Kidney (tissue), 14 donors: ENCODE data around the gene CYP2A13. TPM values are rescaled to one million over a fixed set of nuclear protein-coding genes. Genes with fewer than 3 reads are reported as not detected.
"Not testable (repeated sequence)": the region's sequence is repeated elsewhere in the genome, so short reads cannot be mapped to it uniquely, and the experiment has no call there.

Experiments
- DNase-seq, 5 donors: peaks; one replicate each; pipeline ENCODE4 v3.0.0-alpha.2; 2013 to 2020
- FAIRE-seq: peaks from 2 replicates; lab custom pipeline; 2012; peaks lifted over from hg19 to GRCh38; lab: Jason Lieb, UNC
- H3K27ac ChIP-seq, 2 donors: one replicate each; pipeline ENCODE4 v1.7.0; 2013; ENCODE audit warnings: low read depth in 2 of 2, low read length in 2 of 2, inconsistent platforms in 1 of 2
- H3K27me3 ChIP-seq: one replicate; pipeline ENCODE4 v1.7.1; 2013; ENCODE audit warnings: low read length, inconsistent platforms; ENCODE audit not compliant: control insufficient read depth, insufficient read depth
- H3K36me3 ChIP-seq, 3 donors: one replicate each; pipeline versions ENCODE4 v1.7.0 to v1.7.1; 2013; ENCODE audit warnings: low read length in 3 of 3, control low read depth in 1 of 3, inconsistent platforms in 1 of 3; ENCODE audit not compliant: insufficient read depth in 3 of 3, control insufficient read depth in 2 of 3
- H3K4me1 ChIP-seq, 3 donors: one replicate each; pipeline versions ENCODE4 v1.7.0 to v1.7.1; 2013; ENCODE audit warnings: low read length in 3 of 3, inconsistent platforms in 1 of 3, low read depth in 1 of 3; ENCODE audit not compliant: control insufficient read depth in 2 of 3, insufficient read depth in 2 of 3
- H3K4me3 ChIP-seq, 3 donors: one replicate each; pipeline versions ENCODE4 v1.7.0 to v1.8.1; 2013; ENCODE audit warnings: low read length in 3 of 3, control low read depth in 1 of 3, inconsistent platforms in 1 of 3
- H3K9ac ChIP-seq, 3 donors: one replicate each; pipeline versions ENCODE4 v1.7.0 to v1.7.1; 2013; ENCODE audit warnings: low read length in 3 of 3, control low read depth in 1 of 3, inconsistent platforms in 1 of 3
- H3K9me3 ChIP-seq, 3 donors: one replicate each; pipeline versions ENCODE4 v1.7.0 to v1.7.1; 2013; ENCODE audit warnings: low read length in 3 of 3, control low read depth in 1 of 3, inconsistent platforms in 1 of 3; ENCODE audit not compliant: control insufficient read depth in 2 of 3, insufficient read depth in 1 of 3
- intact Hi-C: fragments of 100-400 bp; cut with DNase I; formaldehyde crosslinking; loops from one replicate; pipeline ENCODE4 v1.11.1; 2022
- polyA plus RNA-seq: library from polyadenylated mRNA; stranded (reverse); fragments of 350-450 nt; fragmentation: Illumina TruSeq; extraction: RNeasy Lipid Tissue Mini Kit (QIAGEN cat#74804); gene quantifications from one replicate; pipeline ENCODE4 v1.2.3, GENCODE V29; 2014; ENCODE audit warnings: low read depth, low replicate concordance; ENCODE audit not compliant: insufficient read depth
- total RNA-seq: library from RNA; stranded (reverse); fragmentation: NEBNext Ultra II Directional; extraction: Animal tissue kit (Norgen Biotek cat#: 25700); gene quantifications from one replicate; pipeline ENCODE4 v1.2.1, GENCODE V29; 2021
- TF ChIP-seq, protein P1 (sequence below): IDR thresholded peaks from 3 replicates; pipeline ENCODE4 v1.5.1; 2012; ENCODE audit warnings: mild to moderate bottlenecking, moderate library complexity, borderline replicate concordance; ENCODE audit not compliant: insufficient read depth; ENCODE audit errors: extremely low read depth
- donor health status: control.
- donor health status: control.
- donor health status: control.
- donor health status: control.
- donor health status: control.
- donor health status: DM: yes; HTN: yes; CAD: no.
- donor health status: Normal renal cell carcinoma (clear cell type).

CYP2A13 gene
- total and polyA plus RNA-seq, 2 donors from 2014 or later: not detected

DNA sequence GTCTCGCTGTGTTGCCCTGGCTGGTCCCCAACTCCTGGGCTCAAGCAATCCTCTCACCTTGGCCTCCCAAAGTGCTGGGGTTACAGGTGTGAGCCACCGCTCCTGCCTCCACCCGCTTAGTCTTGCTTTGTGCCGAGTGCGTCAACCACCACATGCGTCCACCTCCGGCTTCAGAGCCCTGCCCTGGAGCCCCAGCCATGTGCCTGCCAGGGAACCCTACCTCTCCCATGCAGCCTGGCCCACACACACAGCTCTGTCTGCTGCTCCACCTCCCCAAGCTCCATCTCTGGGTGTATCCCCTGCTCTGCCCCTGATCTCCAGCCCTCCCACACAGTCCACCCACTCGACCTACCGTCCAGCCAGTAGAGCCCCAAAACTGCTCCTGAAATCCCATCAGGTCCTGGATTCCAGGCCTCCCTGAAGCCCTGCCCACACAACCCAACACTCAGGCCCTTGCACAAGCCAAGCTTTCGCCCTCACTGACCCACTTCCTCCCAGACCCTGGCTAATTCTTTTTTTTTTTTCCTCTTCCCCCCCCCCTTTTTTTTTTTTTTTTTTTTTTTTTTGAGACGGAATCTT is 35.6 kb downstream of the CYP2A13 start:
- peak in 1 of 5 donors; percentile 53 for DNase-seq
- Histone ChIP-seq H3K27me3 (no peaks in the 10 kb centered on the region), H3K9ac (no peak overlapping the region), H3K27ac (no peak overlapping the region), H3K9me3 (no peaks in the 10 kb centered on the region), H3K4me1 (no peaks in the 10 kb centered on the region), H3K4me3 (no peak overlapping the region), H3K36me3 (no peaks in the 10 kb centered on the region)
- intact Hi-C loops: no loop called here
- TF ChIP-seq, protein P1, sequence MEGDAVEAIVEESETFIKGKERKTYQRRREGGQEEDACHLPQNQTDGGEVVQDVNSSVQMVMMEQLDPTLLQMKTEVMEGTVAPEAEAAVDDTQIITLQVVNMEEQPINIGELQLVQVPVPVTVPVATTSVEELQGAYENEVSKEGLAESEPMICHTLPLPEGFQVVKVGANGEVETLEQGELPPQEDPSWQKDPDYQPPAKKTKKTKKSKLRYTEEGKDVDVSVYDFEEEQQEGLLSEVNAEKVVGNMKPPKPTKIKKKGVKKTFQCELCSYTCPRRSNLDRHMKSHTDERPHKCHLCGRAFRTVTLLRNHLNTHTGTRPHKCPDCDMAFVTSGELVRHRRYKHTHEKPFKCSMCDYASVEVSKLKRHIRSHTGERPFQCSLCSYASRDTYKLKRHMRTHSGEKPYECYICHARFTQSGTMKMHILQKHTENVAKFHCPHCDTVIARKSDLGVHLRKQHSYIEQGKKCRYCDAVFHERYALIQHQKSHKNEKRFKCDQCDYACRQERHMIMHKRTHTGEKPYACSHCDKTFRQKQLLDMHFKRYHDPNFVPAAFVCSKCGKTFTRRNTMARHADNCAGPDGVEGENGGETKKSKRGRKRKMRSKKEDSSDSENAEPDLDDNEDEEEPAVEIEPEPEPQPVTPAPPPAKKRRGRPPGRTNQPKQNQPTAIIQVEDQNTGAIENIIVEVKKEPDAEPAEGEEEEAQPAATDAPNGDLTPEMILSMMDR: no peak
- FAIRE-seq: no peak

DNA sequence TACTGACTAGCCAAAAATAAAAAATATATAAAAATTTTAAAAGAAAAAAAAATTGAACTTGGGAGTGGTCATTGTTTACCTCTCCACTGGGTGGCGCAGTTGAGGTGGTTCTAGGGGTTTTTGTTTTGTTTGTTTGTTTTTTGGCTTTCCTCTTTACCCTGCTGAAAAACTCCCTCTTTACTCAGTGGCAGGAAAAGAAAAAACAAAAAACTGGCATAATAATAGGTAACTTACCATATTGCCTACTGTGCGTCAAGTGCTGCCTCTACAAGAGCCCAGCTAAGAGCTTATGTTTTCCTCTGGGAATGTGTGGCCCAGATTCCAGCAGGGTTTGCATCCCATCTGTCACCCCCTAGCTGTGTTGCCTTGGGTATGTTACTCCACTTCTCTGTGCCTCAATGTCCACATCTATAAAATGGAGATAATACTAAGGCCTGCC is 38.5 kb downstream of the CYP2A13 start:
- FAIRE-seq, H3K4me1 ChIP-seq, H3K36me3 ChIP-seq, H3K9ac ChIP-seq, H3K9me3 ChIP-seq, intact Hi-C loops, H3K27me3 ChIP-seq, H3K4me3 ChIP-seq, H3K27ac ChIP-seq: not testable (repeated sequence)
- TF ChIP-seq, protein P1: peak; percentile 26
- DNase-seq: peak in 1 of 5 donors; percentile 25

DNA sequence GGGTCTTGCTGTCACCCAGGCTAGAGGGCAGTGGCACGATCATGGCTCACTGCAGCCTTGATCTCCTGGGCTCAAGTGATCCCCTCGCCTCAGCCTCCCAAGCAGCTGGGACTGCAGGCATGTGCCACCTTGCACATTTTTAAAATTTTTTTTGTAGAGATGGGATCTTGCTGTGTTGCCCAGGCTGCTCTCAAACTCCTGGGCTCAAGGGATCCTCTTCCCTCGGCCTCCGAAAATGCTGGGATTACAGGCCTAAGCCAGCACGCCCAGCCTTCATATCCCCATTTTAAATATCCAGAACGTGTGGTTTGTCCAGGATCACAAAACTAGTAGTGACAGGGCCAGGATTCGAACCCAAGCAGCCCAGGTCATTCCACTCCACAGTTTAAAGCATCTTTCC is 39.1 kb downstream of the CYP2A13 start:
- H3K36me3 ChIP-seq, DNase-seq, H3K9me3 ChIP-seq, H3K4me1 ChIP-seq, H3K27me3 ChIP-seq, H3K27ac ChIP-seq, FAIRE-seq, H3K9ac ChIP-seq, intact Hi-C loops, H3K4me3 ChIP-seq: not testable (repeated sequence)

DNA sequence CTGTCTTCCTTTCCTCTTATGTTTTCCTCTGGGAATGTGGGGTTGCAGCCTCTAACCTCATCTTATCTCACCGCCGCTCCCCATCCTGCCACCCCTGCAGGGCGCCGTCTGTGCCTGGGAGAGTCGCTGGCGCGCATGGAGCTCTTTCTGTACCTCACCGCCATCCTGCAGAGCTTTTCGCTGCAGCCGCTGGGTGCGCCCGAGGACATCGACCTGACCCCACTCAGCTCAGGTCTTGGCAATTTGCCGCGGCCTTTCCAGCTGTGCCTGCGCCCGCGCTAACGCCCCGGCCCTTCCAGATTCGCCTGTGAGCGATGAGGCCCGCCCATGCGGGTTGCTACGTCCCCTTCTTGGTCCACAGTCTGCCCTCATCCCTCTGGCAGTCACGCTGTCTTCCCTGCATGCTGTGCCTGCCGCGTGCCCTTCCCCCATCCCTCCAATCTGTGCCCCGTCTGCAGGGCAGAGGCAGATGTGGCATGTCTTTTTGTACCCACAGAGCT is 39.6 kb downstream of the CYP2A13 start:
- H3K4me1 ChIP-seq, H3K27ac ChIP-seq, H3K9ac ChIP-seq, H3K36me3 ChIP-seq, intact Hi-C loops, H3K4me3 ChIP-seq, FAIRE-seq, H3K9me3 ChIP-seq, H3K27me3 ChIP-seq: not testable (repeated sequence)
- peak; percentile 57 to 93 (median 76) for DNase-seq
